Left lung (tissue), 10 donors: ENCODE measurements around the gene CCDC9B. TPM values are rescaled to one million over a fixed set of nuclear protein-coding genes. Genes with fewer than 3 reads are reported as not detected.

Experiments
- ATAC-seq: fragments of 200-7000 bp; cut with Tn5 transposase; one replicate; pipeline ENCODE4 v1.9.1; 2020; ENCODE audit warnings: moderate library complexity
- DNase-seq, 4 donors: peaks; one replicate each; pipeline ENCODE4 v3.0.0-alpha.2; 2013 to 2020
- H3K27ac ChIP-seq, 2 donors: fragments of 200-600 bp; sonication (generic) in 1 of 2; one replicate each; pipeline versions ENCODE4 v1.5.0 to v1.8.0; 2020 to 2021
- H3K27me3 ChIP-seq, 2 donors: fragments of 200-600 bp; sonication (generic) in 1 of 2; one replicate each; pipeline versions ENCODE4 v1.5.0 to v1.8.0; 2020 to 2021
- H3K36me3 ChIP-seq, 2 donors: fragments of 200-600 bp; sonication (generic) in 1 of 2; one replicate each; pipeline versions ENCODE4 v1.5.0 to v1.8.0; 2020 to 2021
- H3K4me1 ChIP-seq, 2 donors: fragments of 200-600 bp; one replicate each; pipeline ENCODE4 v1.8.0; 2021
- H3K4me3 ChIP-seq, 2 donors: fragments of 200-600 bp; sonication (generic) in 1 of 2; one replicate each; pipeline versions ENCODE4 v1.5.0 to v1.8.0; 2020 to 2021; ENCODE audit warnings: mild to moderate bottlenecking in 1 of 2
- H3K9me3 ChIP-seq, 2 donors: fragments of 200-600 bp; sonication (generic) in 1 of 2; one replicate each; pipeline versions ENCODE4 v1.5.0 to v1.8.0; 2020 to 2021
- intact Hi-C, 2 donors: fragments of 100-400 bp; cut with DNase I; formaldehyde crosslinking; loops; one replicate each; pipeline versions ENCODE4 v1.11.2 to v1.14.2; 2022
- polyA plus RNA-seq, 6 donors: library from polyadenylated mRNA; unstranded; fragments of 120-200 nt; gene quantifications; one replicate each; pipeline ENCODE4 v1.2.1, GENCODE V29; 2013; ENCODE audit not compliant: insufficient read length in 6 of 6
- total RNA-seq, 2 donors: library from RNA; stranded (reverse); fragmentation: NEBNext Ultra II Directional; extraction: Animal tissue kit (Norgen Biotek cat#: 25700); gene quantifications; one replicate each; pipeline ENCODE4 v1.2.1, GENCODE V29; 2021
- TF ChIP-seq, protein P1 (sequence below), 2 donors: fragments of 200-600 bp; sonication (generic) in 1 of 2; IDR thresholded peaks; one replicate each; pipeline versions ENCODE4 v1.5.0 to v1.8.0; 2021; ENCODE audit warnings: antibody characterized with exemption in 2 of 2
- donor health status: DM: no; HTN: yes; CAD: no.
- donor health status: DM: no; HTN: no; CAD: no.

Gene CCDC9B
- total and polyA plus RNA-seq, 8 donors, result 4.5 to 65.4 (median 9.1) TPM

DNA sequence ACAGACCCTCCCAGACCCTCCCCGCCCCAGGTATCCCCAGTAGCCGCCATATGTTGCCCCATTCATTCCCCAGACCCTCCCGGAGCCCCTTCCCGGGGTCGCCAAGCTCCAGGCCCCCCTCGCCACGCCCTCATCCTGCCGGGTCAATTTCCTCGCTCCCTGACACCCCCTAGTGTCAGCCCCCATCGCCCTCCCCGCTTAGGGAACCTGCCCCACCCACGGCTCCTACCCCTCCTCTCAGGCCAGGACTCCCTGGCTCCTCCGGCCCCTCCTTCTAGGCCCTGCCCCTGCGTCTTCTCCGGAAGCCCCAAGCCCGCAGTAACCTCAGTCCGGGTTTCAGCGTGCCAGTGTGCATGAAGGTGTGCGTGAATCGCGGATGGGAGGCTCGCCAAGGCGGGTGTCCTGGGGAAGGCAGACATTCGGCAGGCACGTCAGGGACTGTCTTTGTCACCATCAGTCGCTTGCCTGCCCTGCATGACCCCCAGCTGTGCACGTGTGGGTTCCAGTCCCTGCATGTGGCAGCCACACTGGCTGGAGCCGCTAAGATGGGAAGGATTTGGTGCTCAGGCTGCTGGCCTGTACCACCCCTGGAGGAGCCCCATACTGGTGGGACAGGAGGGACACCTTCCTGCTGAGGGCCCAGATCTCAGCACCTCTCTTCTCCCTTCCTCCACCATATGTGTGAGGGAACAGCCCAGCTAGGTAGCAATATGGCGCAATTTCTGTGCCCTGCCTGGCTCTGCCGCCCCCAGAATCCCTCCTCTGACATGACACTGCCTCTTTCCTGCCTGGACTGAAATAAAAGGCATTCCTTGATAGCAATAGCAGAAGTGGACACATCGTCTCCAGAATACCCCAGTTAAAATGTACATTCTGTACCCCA is 18.0 kb upstream of the CCDC9B start:
- Histone ChIP-seq H3K4me3 (peak overlapping the region; percentile 48 to 58), H3K36me3 (no peaks in the 10 kb centered on the region), H3K27me3 (peaks cover 0 to 6% of the 10 kb centered on the region in 2 donors), H3K4me1 (peaks cover 0 to 19% of the 10 kb centered on the region in 2 donors), H3K27ac (no peak overlapping the region), H3K9me3 (no peaks in the 10 kb centered on the region)
- TF ChIP-seq, protein P1, sequence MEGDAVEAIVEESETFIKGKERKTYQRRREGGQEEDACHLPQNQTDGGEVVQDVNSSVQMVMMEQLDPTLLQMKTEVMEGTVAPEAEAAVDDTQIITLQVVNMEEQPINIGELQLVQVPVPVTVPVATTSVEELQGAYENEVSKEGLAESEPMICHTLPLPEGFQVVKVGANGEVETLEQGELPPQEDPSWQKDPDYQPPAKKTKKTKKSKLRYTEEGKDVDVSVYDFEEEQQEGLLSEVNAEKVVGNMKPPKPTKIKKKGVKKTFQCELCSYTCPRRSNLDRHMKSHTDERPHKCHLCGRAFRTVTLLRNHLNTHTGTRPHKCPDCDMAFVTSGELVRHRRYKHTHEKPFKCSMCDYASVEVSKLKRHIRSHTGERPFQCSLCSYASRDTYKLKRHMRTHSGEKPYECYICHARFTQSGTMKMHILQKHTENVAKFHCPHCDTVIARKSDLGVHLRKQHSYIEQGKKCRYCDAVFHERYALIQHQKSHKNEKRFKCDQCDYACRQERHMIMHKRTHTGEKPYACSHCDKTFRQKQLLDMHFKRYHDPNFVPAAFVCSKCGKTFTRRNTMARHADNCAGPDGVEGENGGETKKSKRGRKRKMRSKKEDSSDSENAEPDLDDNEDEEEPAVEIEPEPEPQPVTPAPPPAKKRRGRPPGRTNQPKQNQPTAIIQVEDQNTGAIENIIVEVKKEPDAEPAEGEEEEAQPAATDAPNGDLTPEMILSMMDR (IDR thresholded peaks at IDR 0.05), result no peak
- intact Hi-C loops, result no loop called here
- ATAC-seq (peak; percentile 23), DNase-seq (peak in 2 of 4 donors; percentile 36 to 81)

DNA sequence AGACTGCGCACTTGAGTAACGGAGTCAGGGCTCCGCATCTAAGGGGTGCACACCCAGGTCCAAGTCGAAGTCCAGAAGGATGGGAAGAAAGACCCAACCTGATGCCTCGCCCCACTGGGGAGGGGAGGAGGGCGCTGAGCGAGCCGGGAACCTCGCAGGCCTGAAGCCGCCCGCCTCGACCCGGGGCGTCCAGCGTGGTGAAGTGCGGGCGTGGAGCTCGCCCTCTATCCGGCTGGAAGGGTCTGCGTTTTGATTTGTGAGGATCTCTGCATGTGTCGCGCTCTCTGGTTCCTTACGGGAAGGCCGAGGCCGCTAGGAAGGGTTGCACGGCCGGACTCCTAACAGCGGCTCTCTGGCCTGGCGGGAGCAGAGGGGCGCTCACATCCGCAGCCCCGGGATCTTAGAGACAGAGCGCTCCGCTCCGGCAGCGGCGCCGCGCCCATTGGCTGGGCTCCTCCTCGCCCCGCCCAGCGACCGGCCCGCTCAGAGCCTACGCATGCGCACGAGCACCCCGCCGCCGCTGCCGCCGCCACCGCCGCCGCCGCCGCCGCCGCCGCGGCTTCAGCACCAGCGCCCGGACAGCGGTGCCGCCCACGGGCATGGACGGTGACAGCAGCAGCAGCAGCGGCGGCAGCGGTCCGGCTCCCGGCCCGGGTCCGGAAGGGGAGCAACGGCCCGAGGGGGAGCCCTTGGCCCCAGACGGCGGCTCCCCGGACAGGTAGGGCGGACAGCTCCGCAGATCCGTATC is 17.2 kb upstream of the CCDC9B start, which contains the start of gene DISP2:
Gene DISP2, plus strand, starts transcription at position 497 of the 748 bp plus-strand sequence. Its CDS starts 103 bp downstream, at position 600.
- H3K9me3 ChIP-seq, result no peaks in the 10 kb centered on the region
- H3K4me1 ChIP-seq, result peaks cover 0 to 19% of the 10 kb centered on the region in 2 donors
- no peak within 1 kb of the TSS for H3K27ac ChIP-seq
- TF ChIP-seq, protein P1 (IDR thresholded peaks at IDR 0.05), result no peak
- ATAC-seq (peak; percentile 93), DNase-seq (peak; percentile 84 to 97 (median 86))
- intact Hi-C loops, result no loop called here
- H3K36me3 ChIP-seq, result no peaks in the 10 kb centered on the region
- H3K4me3 ChIP-seq, result peak within 1 kb of the TSS; percentile 48 to 58
- peaks cover 0 to 6% of the 10 kb centered on the region in 2 donors for H3K27me3 ChIP-seq

DNA sequence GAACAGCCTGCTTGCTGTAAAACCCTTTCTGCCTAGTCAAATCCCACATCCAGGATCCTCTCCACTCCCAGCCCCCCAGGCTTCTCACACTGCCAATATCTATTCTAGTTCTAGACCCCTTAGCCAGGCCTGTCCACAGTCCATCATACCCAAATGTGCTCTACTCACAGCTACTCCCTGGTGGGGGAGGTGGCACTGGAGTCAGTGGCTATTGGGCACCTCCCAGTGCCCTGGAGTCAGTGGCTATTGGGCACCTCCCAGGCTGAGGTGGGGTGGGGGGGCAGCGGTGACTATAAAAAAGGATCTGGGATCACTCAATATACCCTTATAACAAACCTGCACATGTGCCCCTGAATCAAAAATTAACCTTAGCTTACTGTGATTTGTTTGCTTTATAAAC is 16.5 kb upstream of the CCDC9B start:
- no peaks in the 10 kb centered on the region for H3K36me3 ChIP-seq
- ATAC-seq, result no peak
- no peaks in the 10 kb centered on the region for H3K9me3 ChIP-seq
- DNase-seq, result no peak
- intact Hi-C loops, result no loop called here
- peaks cover 0 to 6% of the 10 kb centered on the region in 2 donors for H3K27me3 ChIP-seq
- peak overlapping the region; percentile 48 to 58 for H3K4me3 ChIP-seq
- H3K27ac ChIP-seq, result no peak overlapping the region
- TF ChIP-seq, protein P1 (IDR thresholded peaks at IDR 0.05), result no peak
- H3K4me1 ChIP-seq, result peaks cover 0 to 19% of the 10 kb centered on the region in 2 donors

DNA sequence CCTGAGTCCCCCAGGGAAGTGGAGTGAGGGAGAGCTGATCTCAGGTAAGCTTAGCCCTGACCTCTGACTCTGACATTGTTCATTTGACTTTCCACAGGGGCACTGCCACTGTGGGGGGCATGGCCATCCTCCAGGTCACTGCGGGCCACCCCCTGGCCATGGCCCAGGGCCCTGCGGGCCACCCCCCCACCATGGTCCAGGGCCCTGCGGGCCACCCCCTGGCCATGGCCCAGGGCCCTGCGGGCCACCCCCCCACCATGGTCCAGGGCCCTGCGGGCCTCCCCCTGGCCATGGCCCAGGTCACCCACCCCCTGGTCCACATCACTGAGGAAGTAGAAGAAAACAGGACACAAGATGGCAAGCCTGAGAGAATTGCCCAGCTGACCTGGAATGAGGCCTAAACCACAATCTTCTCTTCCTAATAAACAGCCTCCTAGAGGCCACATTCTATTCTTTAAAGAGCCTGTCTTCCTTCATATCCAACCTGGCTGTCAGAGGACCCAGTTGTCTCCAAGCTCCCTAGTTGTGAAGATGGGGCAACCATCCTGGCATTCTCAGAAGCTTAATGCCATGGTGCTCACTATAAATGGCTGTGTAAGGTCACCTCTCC is 15.3 kb upstream of the CCDC9B start:
- Histone ChIP-seq H3K36me3 (no peaks in the 10 kb centered on the region), H3K4me1 (peaks cover 0 to 19% of the 10 kb centered on the region in 2 donors), H3K27me3 (peaks cover 0 to 6% of the 10 kb centered on the region in 2 donors), H3K27ac (no peak overlapping the region), H3K9me3 (no peaks in the 10 kb centered on the region), H3K4me3 (no peak overlapping the region)
- no peak for DNase-seq
- ATAC-seq, result no peak
- TF ChIP-seq, protein P1 (IDR thresholded peaks at IDR 0.05), result no peak
- intact Hi-C loops, result no loop called here
